IMR-90 (cell line): ENCODE measurements around the gene ZBTB8A. TPM values are rescaled to one million over a fixed set of nuclear protein-coding genes. Genes with fewer than 3 reads are reported as not detected.

Experiments
- ATAC-seq: fragments of 200-7000 bp; cut with Tn5 transposase; 2 replicates; pipeline ENCODE4 v1.9.1; 2020; ENCODE audit warnings: low read depth, mild to moderate bottlenecking, moderate library complexity
- BruUV-seq: library from RNA; stranded (reverse); fragments of 400-500 nt; replicated peaks from 2 replicates; lab custom pipeline; 2021; lab: Mats Ljungman, UMichigan
- CTCF ChIA-PET: fragments of 300-600 bp; formaldehyde crosslinking; extraction: SDS; loops from one replicate; lab custom pipeline; 2021; ENCODE audit warnings: antibody characterized with exemption; lab: Yijun Ruan, JAX
- POLR2A ChIA-PET: fragments of 300-600 bp; sonication (Branson Sonifier 250); formaldehyde crosslinking; loops from one replicate; lab custom pipeline; 2022; ENCODE audit warnings: antibody characterized with exemption; ENCODE audit not compliant: unreplicated experiment; lab: Charles Lee
- DNase-seq: peaks from one replicate; pipeline ENCODE4 v3.0.0; 2013
- H2AFZ ChIP-seq: replicated peaks from 2 replicates; pipeline ENCODE3; 2013; ENCODE audit warnings: low read length, mild to moderate bottlenecking; ENCODE audit not compliant: poor library complexity
- H2AK5ac ChIP-seq: 2 replicates; pipeline ENCODE4 v1.6.1; 2013; ENCODE audit warnings: low read depth, low read length, inconsistent platforms
- H2AK9ac ChIP-seq: replicated peaks from 2 replicates; pipeline ENCODE3; 2013; ENCODE audit warnings: mild to moderate bottlenecking, low read depth, low read length, moderate library complexity; ENCODE audit not compliant: poor library complexity
- H2BK120ac ChIP-seq: 2 replicates; pipeline ENCODE4 v1.6.1; 2013; ENCODE audit warnings: low read depth, low read length, inconsistent platforms
- H2BK15ac ChIP-seq: 3 replicates; pipeline ENCODE4 v1.6.1; 2013; ENCODE audit warnings: low read depth, low read length, inconsistent platforms
- H2BK20ac ChIP-seq: 2 replicates; pipeline ENCODE4 v1.6.1; 2013; ENCODE audit warnings: low read depth, mild to moderate bottlenecking, inconsistent platforms, low read length, moderate library complexity
- H2BK5ac ChIP-seq: 2 replicates; pipeline ENCODE4 v1.6.1; 2013; ENCODE audit warnings: mild to moderate bottlenecking, low read depth, low read length, inconsistent platforms; ENCODE audit not compliant: poor library complexity, severe bottlenecking
- H3K14ac ChIP-seq: replicated peaks from 2 replicates; pipeline ENCODE4 v1.6.1; 2013; ENCODE audit warnings: low read depth, low read length, inconsistent platforms
- H3K18ac ChIP-seq: 2 replicates; pipeline ENCODE4 v1.6.1; 2013; ENCODE audit warnings: low read depth, low read length, control low read depth
- H3K23ac ChIP-seq: 2 replicates; pipeline ENCODE4 v1.6.1; 2013; ENCODE audit warnings: low read depth, low read length, inconsistent platforms
- H3K27ac ChIP-seq: 2 replicates; pipeline ENCODE4 v1.5.1; 2013; ENCODE audit warnings: mild to moderate bottlenecking, control low read depth, low read length; ENCODE audit not compliant: insufficient read depth
- H3K27me3 ChIP-seq: 2 replicates; pipeline ENCODE4 v1.6.1; 2013; ENCODE audit warnings: low read length; ENCODE audit not compliant: control insufficient read depth, insufficient read depth
- H3K36me3 ChIP-seq: 2 replicates; pipeline ENCODE4 v1.6.1; 2013; ENCODE audit warnings: low read length, mixed read lengths; ENCODE audit not compliant: control insufficient read depth, insufficient read depth
- H3K4ac ChIP-seq: 2 replicates; pipeline ENCODE4 v1.6.1; 2013; ENCODE audit warnings: low read depth, low read length, inconsistent platforms
- H3K4me1 ChIP-seq: 2 replicates; pipeline ENCODE4 v1.6.1; 2013; ENCODE audit warnings: low read length, mixed read lengths; ENCODE audit not compliant: control insufficient read depth, insufficient read depth
- H3K4me2 ChIP-seq: 2 replicates; pipeline ENCODE4 v1.6.1; 2013; ENCODE audit warnings: low read depth, mild to moderate bottlenecking, control low read depth, low read length, moderate library complexity
- H3K4me3 ChIP-seq: 2 replicates; pipeline ENCODE4 v1.5.1; 2013; ENCODE audit warnings: low read depth, mild to moderate bottlenecking, control low read depth, low read length, moderate library complexity; ENCODE audit not compliant: insufficient read depth
- H3K56ac ChIP-seq: 2 replicates; pipeline ENCODE4 v1.6.1; 2013; ENCODE audit warnings: low read length, inconsistent platforms; ENCODE audit not compliant: insufficient read depth; ENCODE audit errors: extremely low read depth
- H3K79me1 ChIP-seq, 2 experiments: 2 replicates each; pipeline ENCODE4 v1.6.1; 2013; ENCODE audit warnings: low read length in 2 of 2, inconsistent platforms in 1 of 2, low read depth in 1 of 2
- H3K9ac ChIP-seq: 2 replicates; pipeline ENCODE4 v1.6.1; 2013; ENCODE audit warnings: low read depth, low read length, control low read depth
- H3K9me1 ChIP-seq: 2 replicates; pipeline ENCODE4 v1.6.1; 2013; ENCODE audit warnings: low read length, inconsistent platforms; ENCODE audit not compliant: insufficient read depth
- H3K9me3 ChIP-seq: 2 replicates; pipeline ENCODE4 v1.6.1; 2013; ENCODE audit warnings: low read length; ENCODE audit not compliant: control insufficient read depth, insufficient read depth
- H4K20me1 ChIP-seq: 2 replicates; pipeline ENCODE4 v1.6.1; 2013; ENCODE audit warnings: low read length, inconsistent platforms; ENCODE audit not compliant: insufficient read depth
- H4K5ac ChIP-seq: 2 replicates; pipeline ENCODE4 v1.6.1; 2013; ENCODE audit warnings: mild to moderate bottlenecking, low read depth, low read length, control low read depth
- H4K8ac ChIP-seq, 2 experiments: 2 replicates each; pipeline ENCODE4 v1.6.1; 2013; ENCODE audit warnings: low read depth in 2 of 2, low read length in 2 of 2, control low read depth in 1 of 2, inconsistent platforms in 1 of 2
- H4K91ac ChIP-seq: 2 replicates; pipeline ENCODE4 v1.6.1; 2013; ENCODE audit warnings: low read depth, low read length, inconsistent platforms; ENCODE audit not compliant: insufficient read depth
- BHLHE40 ChIP-seq: fragments of 150-350 bp; IDR thresholded peaks from 2 replicates; pipeline ENCODE4 v1.6.1; 2016; ENCODE audit warnings: mild to moderate bottlenecking, low read depth, low read length
- CEBPB ChIP-seq: IDR thresholded peaks from 2 replicates; pipeline ENCODE4 v1.6.1; 2012; ENCODE audit warnings: low read depth, low read length, improper control_type of control experiment
- CHD1 ChIP-seq: IDR thresholded peaks from 2 replicates; pipeline ENCODE4 v1.6.1; 2012; ENCODE audit warnings: low read depth, low read length, improper control_type of control experiment
- ELK1 ChIP-seq: fragments of 150-350 bp; IDR thresholded peaks from 2 replicates; pipeline ENCODE4 v1.6.1; 2016; ENCODE audit warnings: low read depth, mild to moderate bottlenecking, low read length, moderate library complexity, borderline replicate concordance
- FOS ChIP-seq: fragments of 150-350 bp; IDR thresholded peaks from 2 replicates; pipeline ENCODE4 v1.6.1; 2016; ENCODE audit warnings: low read depth, low read length
- MAFK ChIP-seq: IDR thresholded peaks from 2 replicates; pipeline ENCODE4 v1.6.1; 2012; ENCODE audit warnings: low read depth, low read length, improper control_type of control experiment
- MAZ ChIP-seq: IDR thresholded peaks from 2 replicates; pipeline ENCODE4 v1.6.1; 2012; ENCODE audit warnings: low read depth, mild to moderate bottlenecking, low read length, improper control_type of control experiment, moderate library complexity, borderline replicate concordance
- MXI1 ChIP-seq: IDR thresholded peaks from 2 replicates; pipeline ENCODE4 v1.6.1; 2012; ENCODE audit warnings: low read depth, mild to moderate bottlenecking, low read length, moderate library complexity, borderline replicate concordance
- POLR2A ChIP-seq: IDR thresholded peaks from 2 replicates; pipeline ENCODE4 v1.6.1; 2012; ENCODE audit warnings: mild to moderate bottlenecking, low read depth, low read length
- RAD21 ChIP-seq: IDR thresholded peaks from 2 replicates; pipeline ENCODE4 v1.6.1; 2012; ENCODE audit warnings: low read length, improper control_type of control experiment
- RCOR1 ChIP-seq: IDR thresholded peaks from 2 replicates; pipeline ENCODE4 v1.6.1; 2012; ENCODE audit warnings: mild to moderate bottlenecking, low read length, improper control_type of control experiment; ENCODE audit not compliant: insufficient replicate concordance
- RFX5 ChIP-seq: IDR thresholded peaks from 2 replicates; pipeline ENCODE4 v1.8.0; 2012; ENCODE audit warnings: low read depth, mild to moderate bottlenecking, low read length, moderate library complexity
- SMC3 ChIP-seq: fragments of 150-350 bp; IDR thresholded peaks from 2 replicates; pipeline ENCODE4 v1.6.1; 2016; ENCODE audit warnings: low read depth, mild to moderate bottlenecking, antibody characterized with exemption, low read length, moderate library complexity
- whole genome bisulfite sequencing, 2 experiments: methylation state at CpG; one replicate each; pipeline versions ENCODE4 v1.1.5 to v1.1.7; 2013; ENCODE audit warnings: missing lambda C conversion rate in 2 of 2; ENCODE audit not compliant: insufficient read length in 1 of 2; ENCODE audit errors: extremely low coverage in 2 of 2; 5-methylcytosine and 5-hydroxymethylcytosine counted together
- dilution Hi-C: fragments of 300-500 bp; cut with HindIII; formaldehyde crosslinking; loops from one replicate; pipeline ENCODE4 v1.14.3; 2018; ENCODE audit warnings: low sequenced_read_pairs; ENCODE audit not compliant: unreplicated experiment
- in situ Hi-C: fragments of 300-500 bp; cut with MboI; formaldehyde crosslinking; loops from 3 replicates; pipeline ENCODE4 v1.14.3; 2019; ENCODE audit warnings: low sequenced_read_pairs, inconsistent platforms, mixed read lengths
- intact Hi-C: fragments of 100-400 bp; cut with micrococcal nuclease; formaldehyde crosslinking; loops from 2 replicates; pipeline ENCODE4 v1.10.0; 2022
- polyA plus RNA-seq, 3 experiments: library from polyadenylated mRNA; depleted of rRNA; stranded (reverse); fragments of >200 nt; gene quantifications; 2 replicates each; pipeline ENCODE4 v1.2.3, GENCODE V29; 2012; ENCODE audit warnings: low replicate concordance in 1 of 3
- total RNA-seq: library from RNA; depleted of rRNA; stranded (reverse); fragments of >200 nt; gene quantifications from 2 replicates; pipeline ENCODE4 v1.2.3, GENCODE V29; 2012
- TF ChIP-seq, protein P1 (sequence below): fragments of 150-350 bp; IDR thresholded peaks from 2 replicates; pipeline ENCODE4 v1.6.1; 2017; ENCODE audit warnings: mild to moderate bottlenecking, antibody characterized with exemption, low read length, low read depth
- TF ChIP-seq, protein P2 (sequence below): conservative IDR thresholded peaks from 2 replicates; pipeline ENCODE4 v1.5.1; 2012; ENCODE audit warnings: mild to moderate bottlenecking, low read depth, low read length, improper control_type of control experiment

ZBTB8A gene
- total and polyA plus RNA-seq, 2 of the 4 experiments (the other 2 are of a cell fraction), result 2.1 to 6.1 TPM

DNA sequence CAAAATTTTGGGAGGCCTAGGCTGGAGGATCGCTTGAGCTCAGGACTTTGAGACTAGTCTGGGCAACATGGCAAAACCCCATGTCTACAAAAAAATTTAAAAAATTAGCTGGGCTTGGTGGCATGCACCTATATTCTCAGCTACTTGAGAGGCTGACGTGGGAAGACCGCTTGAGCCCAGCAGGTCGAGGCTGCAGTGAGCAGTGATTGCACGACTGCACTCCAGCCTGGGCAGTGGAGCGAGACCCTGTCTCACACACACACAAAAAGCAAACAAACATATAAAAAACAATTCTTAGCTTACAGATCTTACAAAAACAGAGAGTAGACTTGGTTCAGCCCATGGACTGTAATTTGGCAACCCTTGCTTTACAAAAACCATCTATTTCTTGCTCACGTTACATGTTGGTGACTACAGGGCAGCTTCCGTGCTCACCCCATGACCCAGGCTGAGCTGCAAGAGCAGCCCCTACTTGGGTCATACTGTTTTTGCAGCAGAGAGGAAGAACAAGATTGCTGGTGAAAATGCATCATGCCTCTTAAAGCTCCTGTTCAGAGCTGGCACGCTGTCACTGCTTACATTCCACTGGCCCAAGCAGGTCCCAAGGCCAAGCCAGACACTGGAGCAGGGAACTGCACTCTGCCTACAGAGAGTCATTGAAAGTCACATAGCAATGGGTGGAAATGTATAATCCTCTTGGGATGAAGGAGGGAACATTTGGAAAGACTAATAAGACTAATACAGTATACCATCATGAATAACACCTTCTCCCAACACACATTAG, 13.4 kb upstream of the ZBTB8A start:
- POLR2A ChIA-PET, result no interaction called here
- Histone ChIP-seq H3K4me1 (no peaks in the 10 kb centered on the region), H2AFZ (no peak overlapping the region), H3K79me1 (no peaks in the 10 kb centered on the region), H4K5ac (no peak overlapping the region), H2BK120ac (no peak overlapping the region), H2BK5ac (no peak overlapping the region), H3K4me2 (no peak overlapping the region), H3K18ac (no peak overlapping the region), H3K4me3 (no peak overlapping the region), H2AK5ac (no peak overlapping the region), H4K8ac (no peak overlapping the region), H3K9ac (no peak overlapping the region), H4K20me1 (no peaks in the 10 kb centered on the region), H3K23ac (no peak overlapping the region), H3K56ac (no peak overlapping the region), H3K9me1 (no peaks in the 10 kb centered on the region), H4K91ac (no peak overlapping the region), H3K9me3 (no peaks in the 10 kb centered on the region), H3K36me3 (no peaks in the 10 kb centered on the region), H3K27me3 (no peaks in the 10 kb centered on the region), H2BK15ac (no peak overlapping the region), H3K27ac (no peak overlapping the region), H2AK9ac (no peak overlapping the region), H2BK20ac (no peak overlapping the region), H3K14ac (no peak overlapping the region), H3K4ac (no peak overlapping the region)
- WGBS, 2 experiments, result no CpG with 5 or more reads among the region's 9 CpGs
- intact Hi-C loops (no loop called here), in situ Hi-C loops (no loop called here), dilution Hi-C loops (no loop called here)
- peak; percentile 70 for ATAC-seq
- CTCF ChIA-PET, result interaction anchor here (0.7 to 1.3 kb wide), 2 partner anchors 95 to 426 kb away, joined by 3 to 4 read pairs; no protein-coding TSS in a partner anchor
- peak; percentile 11 for DNase-seq
- no TSS peak for BruUV-seq
- TF ChIP-seq, protein P1, sequence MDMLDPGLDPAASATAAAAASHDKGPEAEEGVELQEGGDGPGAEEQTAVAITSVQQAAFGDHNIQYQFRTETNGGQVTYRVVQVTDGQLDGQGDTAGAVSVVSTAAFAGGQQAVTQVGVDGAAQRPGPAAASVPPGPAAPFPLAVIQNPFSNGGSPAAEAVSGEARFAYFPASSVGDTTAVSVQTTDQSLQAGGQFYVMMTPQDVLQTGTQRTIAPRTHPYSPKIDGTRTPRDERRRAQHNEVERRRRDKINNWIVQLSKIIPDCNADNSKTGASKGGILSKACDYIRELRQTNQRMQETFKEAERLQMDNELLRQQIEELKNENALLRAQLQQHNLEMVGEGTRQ, result no peak
- no peak for TF ChIP-seq MXI1
- TF ChIP-seq ELK1, result no peak
- TF ChIP-seq RFX5, result no peak
- no peak for TF ChIP-seq SMC3
- TF ChIP-seq POLR2A, result no peak
- no peak for TF ChIP-seq FOS
- TF ChIP-seq, protein P2, sequence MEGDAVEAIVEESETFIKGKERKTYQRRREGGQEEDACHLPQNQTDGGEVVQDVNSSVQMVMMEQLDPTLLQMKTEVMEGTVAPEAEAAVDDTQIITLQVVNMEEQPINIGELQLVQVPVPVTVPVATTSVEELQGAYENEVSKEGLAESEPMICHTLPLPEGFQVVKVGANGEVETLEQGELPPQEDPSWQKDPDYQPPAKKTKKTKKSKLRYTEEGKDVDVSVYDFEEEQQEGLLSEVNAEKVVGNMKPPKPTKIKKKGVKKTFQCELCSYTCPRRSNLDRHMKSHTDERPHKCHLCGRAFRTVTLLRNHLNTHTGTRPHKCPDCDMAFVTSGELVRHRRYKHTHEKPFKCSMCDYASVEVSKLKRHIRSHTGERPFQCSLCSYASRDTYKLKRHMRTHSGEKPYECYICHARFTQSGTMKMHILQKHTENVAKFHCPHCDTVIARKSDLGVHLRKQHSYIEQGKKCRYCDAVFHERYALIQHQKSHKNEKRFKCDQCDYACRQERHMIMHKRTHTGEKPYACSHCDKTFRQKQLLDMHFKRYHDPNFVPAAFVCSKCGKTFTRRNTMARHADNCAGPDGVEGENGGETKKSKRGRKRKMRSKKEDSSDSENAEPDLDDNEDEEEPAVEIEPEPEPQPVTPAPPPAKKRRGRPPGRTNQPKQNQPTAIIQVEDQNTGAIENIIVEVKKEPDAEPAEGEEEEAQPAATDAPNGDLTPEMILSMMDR, result no peak
- TF ChIP-seq RCOR1, result no peak
- TF ChIP-seq CHD1, result no peak
- TF ChIP-seq RAD21, result no peak
- TF ChIP-seq CEBPB, result no peak
- no peak for TF ChIP-seq BHLHE40
- TF ChIP-seq MAFK, result no peak
- no peak for TF ChIP-seq MAZ
